Measurements from ENCODE around the gene RAB44.

- TF ChIP-seq CTCF (IDR thresholded peaks at IDR 0.05) (no peak), POLR2A (IDR thresholded peaks at IDR 0.05) (no peak), POLR2AphosphoS5 (IDR thresholded peaks at IDR 0.05) (peak in 1 of 3 donors; percentile 7)
Observed at GRCh38 chr6:36683145-36683655, 14.4 kb upstream of the RAB44 start.

Data from stomach (tissue), 4 donors.